HCT116 (cell line): ENCODE results near the gene HJURP. TPM values are rescaled to one million over a fixed set of nuclear protein-coding genes. Genes with fewer than 3 reads are reported as not detected.

ENCODE experiments used
- ATAC-seq: fragments of 200-7000 bp; cut with Tn5 transposase; 2 replicates; pipeline ENCODE4 v1.9.1; 2020; ENCODE audit warnings: mild to moderate bottlenecking, moderate library complexity
- BruUV-seq: library from RNA; stranded (reverse); fragments of 400-500 nt; replicated peaks from 2 replicates; lab custom pipeline; 2021; lab: Mats Ljungman, UMichigan
- CTCF ChIA-PET: fragments of 300-600 bp; sonication (Branson Sonifier 250); formaldehyde crosslinking; loops from one replicate; lab custom pipeline; 2021; ENCODE audit warnings: antibody characterized with exemption; lab: Charles Lee
- POLR2A ChIA-PET: fragments of 300-600, 350-600 bp; sonication (Branson Sonifier 250); formaldehyde crosslinking; loops from one replicate; lab custom pipeline; 2021; ENCODE audit warnings: antibody characterized with exemption; lab: Charles Lee
- RAD21 ChIA-PET, 2 experiments: fragments of 300-600 bp; sonication (Branson Sonifier 250); formaldehyde crosslinking; loops; one replicate each; lab custom pipeline; 2023; ENCODE audit warnings: low total read pairs in 2 of 2; ENCODE audit not compliant: uncharacterized antibody in 2 of 2, unreplicated experiment in 2 of 2, low non-redundant PET in 1 of 2; lab: Charles Lee
- DNase-seq: peaks from one replicate; pipeline ENCODE4 v3.0.0-alpha.2; 2010; ENCODE audit warnings: low read depth, low spot score
- H2AFZ ChIP-seq: fragments of 200-600 bp; shearing (Covaris generic), sonication (generic); 2 replicates; pipeline ENCODE4 v1.6.1; 2017; ENCODE audit warnings: low read depth, mixed run types, mixed read lengths, antibody characterized with exemption, low read length; ENCODE audit not compliant: poor library complexity, severe bottlenecking
- H3K27ac ChIP-seq: 2 replicates; pipeline ENCODE4 v1.5.1; 2012; ENCODE audit warnings: low read depth, low read length
- H3K27me3 ChIP-seq: fragments of 200-600 bp; sonication (generic); 2 replicates; pipeline ENCODE4 v1.6.1; 2016; ENCODE audit warnings: mixed run types, low read length, mixed read lengths; ENCODE audit not compliant: insufficient read depth
- H3K36me3 ChIP-seq, 2 experiments: fragments of 200-500 bp in 1 of 2; fragments of 200-600 bp in 1 of 2; sonication (Bioruptor generic) in 1 of 2; sonication (generic) in 1 of 2; 2 replicates each; pipeline versions ENCODE4 v1.5.1 to v1.6.1; 2014 to 2016; ENCODE audit warnings: low read length in 2 of 2, inconsistent platforms in 1 of 2, mixed read lengths in 1 of 2, mixed run types in 1 of 2; ENCODE audit not compliant: insufficient read depth in 2 of 2, control insufficient read depth in 1 of 2
- H3K4me1 ChIP-seq, 2 experiments: fragments of 200-600 bp in 1 of 2; sonication (generic) in 1 of 2; 2 replicates each; pipeline versions ENCODE4 v1.5.1 to v1.6.1; 2012 to 2017; ENCODE audit warnings: low read length in 2 of 2, inconsistent platforms in 1 of 2, mild to moderate bottlenecking in 1 of 2, mixed read lengths in 1 of 2, mixed run types in 1 of 2, moderate library complexity in 1 of 2; ENCODE audit not compliant: insufficient read depth in 2 of 2, control insufficient read depth in 1 of 2
- H3K4me2 ChIP-seq: fragments of 200-600 bp; sonication (generic); 2 replicates; pipeline ENCODE4 v1.6.1; 2017; ENCODE audit warnings: mixed run types, low read length, mixed read lengths
- H3K4me3 ChIP-seq, 2 experiments: fragments of 200-600 bp in 1 of 2; sonication (generic) in 1 of 2; replicated peaks in 1 of 2; 2 replicates each; pipeline ENCODE4 v1.5.1; 2011 to 2016; ENCODE audit warnings: low read length in 2 of 2, control low read depth in 1 of 2, low read depth in 1 of 2, mild to moderate bottlenecking in 1 of 2, mixed read lengths in 1 of 2, mixed run types in 1 of 2
- H3K79me2 ChIP-seq: fragments of 200-600 bp; sonication (generic); 2 replicates; pipeline ENCODE4 v1.6.1; 2017; ENCODE audit warnings: mild to moderate bottlenecking, mixed run types, low read length, moderate library complexity, mixed read lengths; ENCODE audit not compliant: insufficient read depth
- H3K9ac ChIP-seq: fragments of 200-600 bp; sonication (generic); 2 replicates; pipeline ENCODE4 v1.6.1; 2016; ENCODE audit warnings: low read length, mixed read lengths
- H3K9me2 ChIP-seq: fragments of 200-600 bp; sonication (generic), shearing (Covaris generic); 2 replicates; pipeline ENCODE4 v1.6.1; 2017; ENCODE audit warnings: mixed run types, mild to moderate bottlenecking, moderate library complexity; ENCODE audit not compliant: insufficient read depth
- H3K9me3 ChIP-seq, 2 experiments: fragments of 200-500 bp in 1 of 2; fragments of 200-600 bp in 1 of 2; sonication (Bioruptor generic) in 1 of 2; sonication (generic) in 1 of 2; 2 replicates each; pipeline ENCODE4 v1.6.1; 2014 to 2017; ENCODE audit warnings: low read length in 2 of 2, mixed read lengths in 2 of 2, inconsistent platforms in 1 of 2, low read depth in 1 of 2, mild to moderate bottlenecking in 1 of 2, mixed run types in 1 of 2, moderate library complexity in 1 of 2; ENCODE audit not compliant: control insufficient read depth in 1 of 2, insufficient read depth in 1 of 2
- H4K20me1 ChIP-seq: fragments of 200-600 bp; sonication (generic), shearing (Covaris generic); 2 replicates; pipeline ENCODE4 v1.6.1; 2017; ENCODE audit warnings: mixed run types, mild to moderate bottlenecking, moderate library complexity; ENCODE audit not compliant: insufficient read depth
- ELF1 ChIP-seq: IDR thresholded peaks from 2 replicates; pipeline ENCODE4 v1.6.1; 2012; ENCODE audit warnings: low read depth, borderline replicate concordance
- FOSL1 ChIP-seq: IDR thresholded peaks from 2 replicates; pipeline ENCODE4 v1.6.1; 2012; ENCODE audit warnings: low read depth
- JUND ChIP-seq: IDR thresholded peaks from 2 replicates; pipeline ENCODE4 v1.6.1; 2012
- POLR2AphosphoS5 ChIP-seq: IDR thresholded peaks from 2 replicates; pipeline ENCODE4 v1.6.1; 2011; ENCODE audit warnings: mild to moderate bottlenecking, low read depth, low read length, moderate library complexity
- SIN3A ChIP-seq: IDR thresholded peaks from 2 replicates; pipeline ENCODE4 v1.6.1; 2012; ENCODE audit warnings: low read depth
- SP1 ChIP-seq: IDR thresholded peaks from 2 replicates; pipeline ENCODE4 v1.6.1; 2012; ENCODE audit warnings: low read depth
- YY1 ChIP-seq: IDR thresholded peaks from 2 replicates; pipeline ENCODE4 v1.6.1; 2011; ENCODE audit warnings: low read length, low read depth, moderate library complexity, mild to moderate bottlenecking; ENCODE audit not compliant: insufficient replicate concordance; ENCODE audit errors: extremely low read depth
- intact Hi-C: fragments of 100-400 bp; cut with micrococcal nuclease; formaldehyde crosslinking; loops from 2 replicates; pipeline ENCODE4 v1.10.0; 2022
- total RNA-seq: library from RNA; stranded (reverse); gene quantifications from one replicate; pipeline ENCODE4 v1.2.1, GENCODE V29; 2021; ENCODE audit not compliant: unreplicated experiment
- TF ChIP-seq, protein P1 (sequence below): IDR thresholded peaks from 2 replicates; pipeline ENCODE4 v1.6.1; 2011; ENCODE audit warnings: mild to moderate bottlenecking, low read length, moderate library complexity; ENCODE audit not compliant: insufficient replicate concordance; ENCODE audit errors: extremely low read depth
- TF ChIP-seq, protein P2 (sequence below): IDR thresholded peaks from 2 replicates; pipeline ENCODE4 v1.6.1; 2012
- TF ChIP-seq, protein P3 (sequence below): IDR thresholded peaks from 2 replicates; pipeline ENCODE4 v1.6.1; 2012; ENCODE audit warnings: low read depth

HJURP gene
- total RNA-seq, 1 experiment from 2014 or later: 64.1 TPM

DNA sequence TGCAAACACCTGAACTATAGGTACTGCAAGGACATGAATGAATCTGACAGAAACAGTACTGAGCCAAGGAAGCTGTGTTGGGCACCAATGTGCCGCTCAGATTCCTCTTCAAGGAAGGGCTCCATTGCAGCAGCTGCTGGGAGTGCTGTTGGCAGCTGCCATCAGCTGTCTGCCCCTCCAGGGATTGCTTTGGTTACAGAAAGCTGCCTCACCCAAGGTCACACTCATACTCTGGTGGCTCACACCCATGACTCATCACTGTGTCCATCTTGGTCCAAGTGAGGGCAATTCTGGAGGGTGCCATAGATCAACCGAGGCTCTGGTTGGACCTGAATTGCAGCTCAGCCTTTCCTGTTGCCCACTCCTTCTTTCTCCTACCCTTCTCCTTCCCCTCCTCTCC, 38.5 kb upstream of the HJURP start:
- no peak overlapping the region for H3K4me3 ChIP-seq
- no peaks in the 10 kb centered on the region for H3K9me3 ChIP-seq
- no peak for DNase-seq
- no peak overlapping the region for H3K4me2 ChIP-seq
- no peak overlapping the region for H2AFZ ChIP-seq
- H3K36me3 ChIP-seq: no peaks in the 10 kb centered on the region
- BruUV-seq: no TSS peak
- POLR2A ChIA-PET: no interaction called here
- intact Hi-C loops: no loop called here
- H3K9me2 ChIP-seq: no peaks in the 10 kb centered on the region
- no peaks in the 10 kb centered on the region for H4K20me1 ChIP-seq
- H3K27me3 ChIP-seq: no peaks in the 10 kb centered on the region
- RAD21 ChIA-PET: no interaction called here
- ATAC-seq: no peak
- peaks cover 0 to 4% of the 10 kb centered on the region in 2 experiments; a peak in 1 of 4 replicates for H3K4me1 ChIP-seq
- CTCF ChIA-PET: no interaction called here
- no peak overlapping the region for H3K9ac ChIP-seq
- no peak for TF ChIP-seq SP1
- no peak overlapping the region for H3K27ac ChIP-seq
- H3K79me2 ChIP-seq: no peaks in the 10 kb centered on the region

- H3K27me3 ChIP-seq: 0 out of 2 replicates have a peak, but pooled peaks cover 8% of the 10 kb centered on the region
- no peaks in the 10 kb centered on the region for H3K79me2 ChIP-seq
- CTCF ChIA-PET: no interaction called here
- no peaks in the 10 kb centered on the region for H3K36me3 ChIP-seq
- H3K4me1 ChIP-seq: no peaks in the 10 kb centered on the region
- H3K4me2 ChIP-seq: no peak overlapping the region
- H2AFZ ChIP-seq: no peak overlapping the region
- TF ChIP-seq YY1: no peak
- TF ChIP-seq ELF1: no peak
- TF ChIP-seq, protein P1, sequence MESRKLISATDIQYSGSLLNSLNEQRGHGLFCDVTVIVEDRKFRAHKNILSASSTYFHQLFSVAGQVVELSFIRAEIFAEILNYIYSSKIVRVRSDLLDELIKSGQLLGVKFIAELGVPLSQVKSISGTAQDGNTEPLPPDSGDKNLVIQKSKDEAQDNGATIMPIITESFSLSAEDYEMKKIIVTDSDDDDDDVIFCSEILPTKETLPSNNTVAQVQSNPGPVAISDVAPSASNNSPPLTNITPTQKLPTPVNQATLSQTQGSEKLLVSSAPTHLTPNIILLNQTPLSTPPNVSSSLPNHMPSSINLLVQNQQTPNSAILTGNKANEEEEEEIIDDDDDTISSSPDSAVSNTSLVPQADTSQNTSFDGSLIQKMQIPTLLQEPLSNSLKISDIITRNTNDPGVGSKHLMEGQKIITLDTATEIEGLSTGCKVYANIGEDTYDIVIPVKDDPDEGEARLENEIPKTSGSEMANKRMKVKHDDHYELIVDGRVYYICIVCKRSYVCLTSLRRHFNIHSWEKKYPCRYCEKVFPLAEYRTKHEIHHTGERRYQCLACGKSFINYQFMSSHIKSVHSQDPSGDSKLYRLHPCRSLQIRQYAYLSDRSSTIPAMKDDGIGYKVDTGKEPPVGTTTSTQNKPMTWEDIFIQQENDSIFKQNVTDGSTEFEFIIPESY: no peak
- no peak for TF ChIP-seq FOSL1
- no peak for TF ChIP-seq SIN3A
- TF ChIP-seq, protein P2, sequence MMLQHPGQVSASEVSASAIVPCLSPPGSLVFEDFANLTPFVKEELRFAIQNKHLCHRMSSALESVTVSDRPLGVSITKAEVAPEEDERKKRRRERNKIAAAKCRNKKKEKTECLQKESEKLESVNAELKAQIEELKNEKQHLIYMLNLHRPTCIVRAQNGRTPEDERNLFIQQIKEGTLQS: no peak
- TF ChIP-seq JUND: no peak
- TF ChIP-seq POLR2AphosphoS5: no peak
- TF ChIP-seq, protein P3, sequence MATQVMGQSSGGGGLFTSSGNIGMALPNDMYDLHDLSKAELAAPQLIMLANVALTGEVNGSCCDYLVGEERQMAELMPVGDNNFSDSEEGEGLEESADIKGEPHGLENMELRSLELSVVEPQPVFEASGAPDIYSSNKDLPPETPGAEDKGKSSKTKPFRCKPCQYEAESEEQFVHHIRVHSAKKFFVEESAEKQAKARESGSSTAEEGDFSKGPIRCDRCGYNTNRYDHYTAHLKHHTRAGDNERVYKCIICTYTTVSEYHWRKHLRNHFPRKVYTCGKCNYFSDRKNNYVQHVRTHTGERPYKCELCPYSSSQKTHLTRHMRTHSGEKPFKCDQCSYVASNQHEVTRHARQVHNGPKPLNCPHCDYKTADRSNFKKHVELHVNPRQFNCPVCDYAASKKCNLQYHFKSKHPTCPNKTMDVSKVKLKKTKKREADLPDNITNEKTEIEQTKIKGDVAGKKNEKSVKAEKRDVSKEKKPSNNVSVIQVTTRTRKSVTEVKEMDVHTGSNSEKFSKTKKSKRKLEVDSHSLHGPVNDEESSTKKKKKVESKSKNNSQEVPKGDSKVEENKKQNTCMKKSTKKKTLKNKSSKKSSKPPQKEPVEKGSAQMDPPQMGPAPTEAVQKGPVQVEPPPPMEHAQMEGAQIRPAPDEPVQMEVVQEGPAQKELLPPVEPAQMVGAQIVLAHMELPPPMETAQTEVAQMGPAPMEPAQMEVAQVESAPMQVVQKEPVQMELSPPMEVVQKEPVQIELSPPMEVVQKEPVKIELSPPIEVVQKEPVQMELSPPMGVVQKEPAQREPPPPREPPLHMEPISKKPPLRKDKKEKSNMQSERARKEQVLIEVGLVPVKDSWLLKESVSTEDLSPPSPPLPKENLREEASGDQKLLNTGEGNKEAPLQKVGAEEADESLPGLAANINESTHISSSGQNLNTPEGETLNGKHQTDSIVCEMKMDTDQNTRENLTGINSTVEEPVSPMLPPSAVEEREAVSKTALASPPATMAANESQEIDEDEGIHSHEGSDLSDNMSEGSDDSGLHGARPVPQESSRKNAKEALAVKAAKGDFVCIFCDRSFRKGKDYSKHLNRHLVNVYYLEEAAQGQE: no peak
- TF ChIP-seq, all 23 proteins: peak for 0
- Histone ChIP-seq H3K9me3 (peaks cover 0 to 9% of the 10 kb centered on the region in 2 experiments; a peak in 2 of 4 replicates), H3K9me2 (no peaks in the 10 kb centered on the region), H4K20me1 (no peaks in the 10 kb centered on the region), H3K4me3 (no peak overlapping the region), H3K27ac (no peak overlapping the region), H3K9ac (no peak overlapping the region)
- ChIA-PET POLR2A (no interaction called here), RAD21 (no interaction called here)
- intact Hi-C loops: no loop called here
- no TSS peak for BruUV-seq
- ATAC-seq (no peak), DNase-seq (no peak)
Measured at GRCh38 chr2:233882353-233882752, 28.0 kb upstream of the HJURP start.
